ENCODE measurements around the gene IAH1. TPM values are rescaled to one million over a fixed set of nuclear protein-coding genes. Genes with fewer than 3 reads are reported as not detected.
"Not testable (repeated sequence)": the region's sequence is repeated elsewhere in the genome, so short reads cannot be mapped to it uniquely, and the experiment has no call there.

IAH1 gene
- polyA plus RNA-seq, 12 donors = 42.2 to 668 (median 57.3) TPM

DNA sequence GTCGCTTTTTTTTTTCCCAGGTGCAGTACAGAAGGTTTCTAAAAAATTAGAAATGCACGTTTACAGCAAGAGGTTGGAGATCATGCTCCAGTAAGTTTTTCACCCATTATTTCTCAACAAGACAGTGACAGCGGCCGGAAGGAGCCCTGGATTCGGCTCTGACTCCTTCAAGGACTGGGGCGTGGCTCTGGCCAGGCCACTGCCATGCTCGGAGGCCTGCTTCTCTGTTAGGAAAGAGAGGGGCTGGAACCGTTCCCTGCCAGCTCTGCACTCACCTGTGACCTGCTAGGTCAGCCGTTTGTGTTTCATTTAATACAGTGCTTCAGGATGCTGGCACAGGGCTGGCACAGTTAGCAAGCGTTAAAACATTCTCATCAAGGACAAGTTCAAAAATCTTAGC is 6.7 kb upstream of the IAH1 start:
- no peak for DNase-seq

- DNase-seq = no peak
These were observed 3.1 kb upstream of the IAH1 start for GRCh38 chr2:9471206-9471605.

GRCh38 chr2:9472511-9472910 is 1.8 kb upstream of the IAH1 start:
- DNase-seq = no peak

DNA sequence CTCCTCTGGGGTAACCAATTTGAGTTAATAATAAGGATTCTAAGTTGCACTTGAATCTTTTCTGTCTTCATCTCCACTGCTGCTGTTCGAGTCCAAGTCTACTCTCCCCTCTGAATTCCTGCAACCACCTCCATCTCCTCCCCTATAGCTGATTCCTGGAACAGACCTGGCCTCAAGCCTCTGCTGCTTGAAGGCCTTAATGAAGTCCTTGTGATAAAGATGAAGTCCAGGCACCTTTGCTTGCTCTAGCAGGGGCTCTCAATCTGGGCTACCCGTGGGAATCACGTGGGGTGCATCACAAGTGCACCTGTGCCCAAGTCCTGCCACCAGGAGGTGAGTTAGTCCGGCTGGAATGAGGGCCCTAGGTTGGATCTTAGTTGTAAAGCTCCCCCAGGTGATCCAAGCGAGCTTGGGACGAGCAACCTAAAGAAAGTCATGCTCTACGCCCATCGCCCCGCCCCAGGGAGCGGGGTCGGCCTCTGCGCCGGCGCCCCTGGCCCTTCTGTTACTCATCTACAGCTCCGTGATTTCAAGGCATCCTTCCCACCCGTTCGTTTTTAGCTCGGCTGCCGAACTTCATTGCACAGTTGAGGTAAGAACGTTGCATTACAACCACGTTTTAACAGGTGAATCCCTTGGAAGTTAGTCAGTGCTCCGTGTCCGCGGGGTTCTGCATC is 905 bp upstream of the IAH1 start:
- no peak for DNase-seq

- peak; percentile 25 for DNase-seq
These were observed 378 bp upstream of the IAH1 start for GRCh38 chr2:9473985-9474360.

- DNase-seq = no peak
These were observed 3.6 kb downstream of the IAH1 start for GRCh38 chr2:9477914-9478313.

GRCh38 chr2:9478526-9478925 is 4.2 kb downstream of the IAH1 start:
- no peak for DNase-seq

DNA sequence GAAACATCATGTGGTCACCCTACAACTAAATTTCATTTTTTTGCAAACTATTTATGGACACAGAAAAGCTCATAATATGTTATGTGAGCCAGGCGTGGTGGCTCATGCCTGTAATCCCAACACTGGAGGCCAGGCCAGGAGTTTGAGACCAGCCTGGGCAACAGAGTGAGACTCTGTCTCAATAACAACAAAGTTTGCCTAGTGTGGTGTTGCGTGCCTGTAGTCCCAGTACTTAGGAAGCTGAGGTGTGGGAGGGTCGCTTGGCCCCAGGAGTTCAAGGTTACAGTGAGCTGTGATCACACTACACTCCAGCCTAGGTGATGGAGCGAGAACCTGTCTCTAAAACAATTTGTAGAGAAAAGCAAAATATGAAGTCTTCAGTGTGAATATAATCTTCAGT is 5.8 kb downstream of the IAH1 start:
- no peak for DNase-seq

- no peak for DNase-seq
These were observed 8.8 kb downstream of the IAH1 start for GRCh38 chr2:9483107-9483506.

- no peak for DNase-seq
These were observed 10.2 kb downstream of the IAH1 start for GRCh38 chr2:9484533-9484932.

GRCh38 chr2:9488583-9489547 is 14.5 kb downstream of the IAH1 start:
- no peak for DNase-seq

DNA sequence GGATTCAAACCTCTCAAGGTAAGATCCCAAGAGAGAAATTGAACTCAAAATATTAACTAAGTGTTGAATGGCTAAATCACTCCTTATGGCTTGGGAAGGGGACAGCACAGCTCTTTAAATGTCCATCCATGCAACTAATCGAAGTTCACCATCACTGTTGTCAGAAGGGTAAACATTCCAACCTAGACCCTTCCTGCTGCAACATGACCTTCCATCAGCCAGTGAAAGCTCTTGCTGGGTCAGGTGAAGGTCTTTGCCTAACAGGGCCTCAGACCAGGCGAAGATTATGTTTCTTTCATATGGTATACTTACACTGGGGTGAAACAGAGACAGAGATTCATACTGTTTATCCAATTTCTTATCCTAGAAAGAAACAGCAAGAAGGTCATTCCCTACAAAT is 16.4 kb downstream of the IAH1 start:
- DNase-seq = no peak

- DNase-seq = no peak
These were observed 18.6 kb downstream of the IAH1 start for GRCh38 chr2:9492927-9493326.

DNA sequence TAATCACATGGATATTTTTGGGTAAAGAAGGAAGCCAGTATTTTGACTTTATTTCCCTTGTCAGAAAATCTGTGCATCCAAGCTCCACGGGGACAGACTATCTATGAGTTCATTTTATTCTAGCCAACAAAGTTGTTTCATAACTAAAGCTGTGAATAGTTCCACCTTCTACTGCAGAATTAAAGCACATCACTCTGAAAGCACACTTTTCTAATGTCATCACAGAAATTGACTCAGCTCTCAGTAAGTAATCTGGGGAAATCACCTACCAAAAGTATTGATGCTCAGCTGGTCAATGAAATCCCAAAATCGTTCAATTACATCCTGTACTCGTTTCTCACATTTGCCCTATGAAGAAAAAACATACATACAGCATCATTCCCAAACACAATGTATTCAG is 19.1 kb downstream of the IAH1 start:
- DNase-seq = no peak

- no peak for DNase-seq
These were observed 19.7 kb downstream of the IAH1 start for GRCh38 chr2:9494081-9494480.

DNA sequence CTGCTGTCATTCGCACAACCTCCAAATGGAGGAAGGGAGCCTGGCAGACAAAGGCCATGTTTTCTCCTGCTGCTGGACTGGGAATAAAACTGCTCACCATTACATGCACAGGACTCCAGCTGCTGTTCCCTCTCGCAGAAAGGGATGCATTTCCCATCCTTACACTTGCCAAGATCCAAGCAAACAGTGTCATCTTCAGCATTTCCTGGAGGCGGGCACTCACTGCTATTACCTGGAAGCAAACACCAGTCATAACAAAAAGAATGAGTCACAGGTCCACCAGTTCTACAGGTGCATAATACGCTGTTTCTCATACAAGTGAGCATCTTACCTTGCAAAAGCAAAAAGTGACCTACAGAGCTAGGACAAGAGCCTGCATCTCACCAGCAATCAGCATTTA is 22.7 kb downstream of the IAH1 start:
- DNase-seq = no peak

DNA sequence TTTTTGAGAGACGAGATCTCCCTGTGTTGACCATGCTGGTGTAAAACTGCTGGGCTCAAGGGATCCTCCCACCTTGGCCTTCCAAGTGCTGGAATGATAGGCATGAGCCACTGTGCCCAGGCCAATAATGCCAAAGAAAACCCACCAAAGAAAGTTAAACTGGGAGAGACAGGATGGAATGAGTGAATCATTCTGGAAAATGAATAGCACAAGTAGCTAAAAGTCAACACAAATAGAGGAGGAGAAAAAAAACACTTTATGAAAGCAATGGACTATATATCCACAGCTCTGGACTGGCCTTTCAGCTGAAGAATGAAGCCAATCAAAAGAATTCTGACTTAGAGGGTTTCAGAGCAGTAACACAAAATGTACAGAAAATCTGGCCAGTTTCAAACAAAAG is 23.9 kb downstream of the IAH1 start:
- no peak for DNase-seq

DNA sequence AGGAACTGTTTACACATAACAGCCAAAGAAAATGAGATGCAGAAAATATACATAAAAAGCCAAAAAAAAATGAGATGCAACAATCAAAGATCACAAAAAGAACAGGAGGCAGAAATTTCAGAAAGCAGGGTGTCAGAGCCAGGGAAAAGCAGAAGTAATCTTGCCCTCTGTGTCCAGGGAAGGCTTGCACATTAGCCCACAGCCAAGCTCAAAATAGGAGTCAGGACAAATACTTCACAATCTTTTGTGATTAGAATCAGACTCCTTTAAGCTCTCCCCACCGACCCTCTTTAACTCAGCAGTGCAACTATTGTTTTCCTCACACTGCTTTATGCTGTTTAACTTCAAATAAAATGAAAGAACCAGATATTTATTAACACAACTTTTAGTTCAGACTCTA is 34.6 kb downstream of the IAH1 start:
- no peak for DNase-seq

DNA sequence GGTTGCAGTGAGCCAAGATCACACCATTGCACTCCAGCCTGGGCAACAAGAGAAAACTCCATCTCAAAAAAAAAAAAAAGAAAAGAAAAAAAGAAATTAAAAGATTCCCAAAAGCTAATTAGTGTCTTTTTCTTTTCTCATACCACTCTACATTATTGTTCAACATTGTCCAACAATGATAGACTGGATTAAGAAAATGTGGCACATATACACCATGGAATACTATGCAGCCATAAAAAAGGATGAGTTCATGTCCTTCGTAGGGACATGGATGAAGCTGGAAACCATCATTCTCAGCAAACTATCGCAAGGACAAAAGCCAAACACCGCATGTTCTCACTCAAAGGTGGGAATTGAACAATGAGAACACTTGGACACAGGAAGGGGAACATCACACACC is 39.6 kb downstream of the IAH1 start:
- not testable (repeated sequence) for DNase-seq

DNA sequence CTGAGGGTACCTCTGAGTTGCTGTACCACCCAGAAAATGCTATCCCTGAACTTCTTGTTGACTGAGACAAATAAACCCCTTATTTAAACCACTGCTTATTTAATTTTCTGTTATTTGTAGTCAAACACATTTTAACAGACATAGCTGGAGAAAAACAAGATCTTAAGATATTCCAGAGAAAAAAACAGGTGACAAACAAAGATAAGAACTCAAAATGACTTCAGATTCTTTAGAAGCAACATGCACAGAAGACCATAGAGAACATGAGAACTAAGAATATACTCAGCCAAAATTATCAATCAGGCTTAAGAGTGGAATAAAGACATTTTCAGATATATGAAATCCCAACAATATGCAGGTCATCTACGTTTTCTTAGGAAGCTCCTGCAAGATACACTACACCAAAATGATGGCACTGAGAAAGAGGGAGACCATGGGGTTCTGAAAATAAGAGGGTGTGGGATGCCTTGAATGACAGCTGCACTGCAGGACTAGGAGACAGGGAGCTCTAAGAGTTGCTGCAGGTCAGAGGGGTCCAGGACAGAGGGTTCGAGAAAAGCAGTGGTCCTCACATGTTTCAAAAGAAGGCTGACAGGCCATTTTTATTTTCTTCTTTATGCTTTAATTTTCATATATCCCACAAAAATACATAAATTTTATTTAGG is 42.9 kb downstream of the IAH1 start:
- no peak for DNase-seq

GRCh38 chr2:9518163-9518562 is 43.8 kb downstream of the IAH1 start:
- no peak for DNase-seq

DNA sequence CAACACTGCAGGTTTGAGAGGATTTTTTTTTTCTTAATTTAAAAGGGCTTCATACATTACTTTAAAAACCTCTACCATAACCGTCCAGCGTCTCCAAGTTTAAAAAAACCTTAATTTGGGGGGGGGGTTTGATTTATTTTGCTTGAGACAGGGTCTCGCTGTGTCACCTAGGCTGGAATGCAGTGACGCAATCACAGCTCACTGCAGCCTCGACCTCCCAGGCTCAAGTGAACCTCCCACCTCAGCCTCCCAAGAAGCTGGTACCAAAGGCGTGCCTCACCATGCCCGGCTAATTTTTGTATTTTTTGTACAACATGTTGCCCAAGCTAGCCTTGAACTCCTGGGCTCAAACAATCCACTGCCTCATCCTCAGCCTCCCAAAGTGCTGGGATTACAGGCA is 44.4 kb downstream of the IAH1 start:
- no peak for DNase-seq

- DNase-seq = no peak
These were observed 44.9 kb downstream of the IAH1 start for GRCh38 chr2:9519250-9519649.
